Large intestine (tissue), 3 donors: ENCODE results near the gene CFAP57. TPM values are rescaled to one million over a fixed set of nuclear protein-coding genes. Genes with fewer than 3 reads are reported as not detected.

Experiments used
- DNase-seq, 2 donors: peaks; one replicate each; pipeline versions ENCODE4 v3.0.0 to v3.0.0-alpha.2; 2013
- H3K27ac ChIP-seq: one replicate; pipeline ENCODE4 v1.5.1; 2013; ENCODE audit warnings: low read length
- H3K27me3 ChIP-seq: 2 replicates; pipeline ENCODE4 v1.6.1; 2013; ENCODE audit warnings: low read length; ENCODE audit not compliant: control insufficient read depth, insufficient read depth
- H3K36me3 ChIP-seq: 2 replicates; pipeline ENCODE4 v1.6.1; 2013; ENCODE audit warnings: low read length; ENCODE audit not compliant: control insufficient read depth, insufficient read depth
- H3K4me1 ChIP-seq: one replicate; pipeline ENCODE4 v1.6.1; 2013; ENCODE audit warnings: low read length; ENCODE audit not compliant: control insufficient read depth, insufficient read depth
- H3K4me3 ChIP-seq: one replicate; pipeline ENCODE4 v1.5.1; 2013; ENCODE audit warnings: low read length
- H3K9me3 ChIP-seq: one replicate; pipeline ENCODE4 v1.6.1; 2013; ENCODE audit warnings: mild to moderate bottlenecking, low read depth, low read length, moderate library complexity; ENCODE audit not compliant: control insufficient read depth
- WGBS: methylation state at CpG from one replicate; pipeline ENCODE4 v1.1.5; 2013; ENCODE audit warnings: low lambda C conversion rate; ENCODE audit not compliant: insufficient coverage; 5-methylcytosine and 5-hydroxymethylcytosine counted together
- polyA plus RNA-seq: library from polyadenylated mRNA; unstranded; fragments of 120-200 nt; gene quantifications from one replicate; pipeline ENCODE4 v1.2.1, GENCODE V29; 2013

The CFAP57 gene
- polyA plus RNA-seq, 1 donor, result 0.25 TPM

- DNase-seq, result no peak
- no peaks in the 10 kb centered on the region for H3K9me3 ChIP-seq
- H3K27ac ChIP-seq, result no peak overlapping the region
- no peak overlapping the region for H3K4me3 ChIP-seq
- no CpG with 5 or more reads among the region's 3 CpGs for WGBS
- no peaks in the 10 kb centered on the region for H3K36me3 ChIP-seq
- H3K4me1 ChIP-seq, result peaks cover 3% of the 10 kb centered on the region
- H3K27me3 ChIP-seq, result no peaks in the 10 kb centered on the region
Measured at GRCh38 chr1:43225168-43225567, 53.0 kb downstream of the CFAP57 start.

DNA sequence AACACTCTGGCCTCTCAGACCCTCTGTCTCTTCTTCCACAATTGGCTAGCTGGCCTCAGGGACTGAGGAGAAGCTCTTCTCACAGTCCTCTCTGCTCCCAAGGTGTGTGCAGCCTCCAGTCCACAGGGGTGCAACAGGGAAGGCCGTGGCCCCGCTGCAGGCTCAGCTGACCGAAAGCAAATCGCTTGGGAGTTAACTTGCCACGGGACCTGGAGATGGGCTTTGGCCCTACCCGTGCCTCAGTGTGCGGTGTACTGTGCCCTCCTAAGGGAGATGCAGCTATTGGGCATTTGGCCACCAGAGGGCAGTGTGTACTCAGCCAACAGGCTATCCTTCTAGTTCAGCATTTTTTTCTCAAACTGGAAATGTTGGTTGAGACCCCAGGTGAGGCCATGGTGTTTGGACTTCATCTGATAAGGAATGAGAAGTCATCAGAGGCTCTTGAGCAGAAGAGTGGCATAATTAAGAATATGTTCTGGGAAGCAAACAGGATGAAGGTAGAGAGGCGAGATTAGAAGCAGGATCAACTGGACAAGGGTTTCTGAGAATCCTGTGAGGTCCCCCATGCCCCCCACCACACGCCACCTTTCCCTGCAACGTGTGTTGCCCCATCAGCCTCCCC, 55.1 kb downstream of the CFAP57 start:
- whole genome bisulfite sequencing, result 60% methylated on average over 1 of the region's 10 CpGs
- Histone ChIP-seq H3K4me1 (peaks cover 3% of the 10 kb centered on the region), H3K36me3 (no peaks in the 10 kb centered on the region), H3K27me3 (no peaks in the 10 kb centered on the region), H3K9me3 (no peaks in the 10 kb centered on the region), H3K27ac (no peak overlapping the region), H3K4me3 (no peak overlapping the region)
- DNase-seq, result peak; percentile 70 to 72

GRCh38 chr1:43229826-43230780, 58.0 kb downstream of the CFAP57 start:
- H3K36me3 ChIP-seq, result no peaks in the 10 kb centered on the region
- DNase-seq, result no peak
- H3K4me1 ChIP-seq, result peaks cover 3% of the 10 kb centered on the region
- no peaks in the 10 kb centered on the region for H3K27me3 ChIP-seq
- no peak overlapping the region for H3K4me3 ChIP-seq
- no peak overlapping the region for H3K27ac ChIP-seq
- no peaks in the 10 kb centered on the region for H3K9me3 ChIP-seq
- WGBS, result 80% methylated on average over 1 of the region's 6 CpGs

- H3K9me3 ChIP-seq, result no peaks in the 10 kb centered on the region
- H3K4me3 ChIP-seq, result no peak overlapping the region
- peaks cover 3% of the 10 kb centered on the region for H3K4me1 ChIP-seq
- H3K27me3 ChIP-seq, result no peaks in the 10 kb centered on the region
- no peak for DNase-seq
- H3K36me3 ChIP-seq, result no peaks in the 10 kb centered on the region
- H3K27ac ChIP-seq, result no peak overlapping the region
- WGBS, result no CpG with 5 or more reads among the region's 4 CpGs
Measured at GRCh38 chr1:43232074-43232473, 59.9 kb downstream of the CFAP57 start.

DNA sequence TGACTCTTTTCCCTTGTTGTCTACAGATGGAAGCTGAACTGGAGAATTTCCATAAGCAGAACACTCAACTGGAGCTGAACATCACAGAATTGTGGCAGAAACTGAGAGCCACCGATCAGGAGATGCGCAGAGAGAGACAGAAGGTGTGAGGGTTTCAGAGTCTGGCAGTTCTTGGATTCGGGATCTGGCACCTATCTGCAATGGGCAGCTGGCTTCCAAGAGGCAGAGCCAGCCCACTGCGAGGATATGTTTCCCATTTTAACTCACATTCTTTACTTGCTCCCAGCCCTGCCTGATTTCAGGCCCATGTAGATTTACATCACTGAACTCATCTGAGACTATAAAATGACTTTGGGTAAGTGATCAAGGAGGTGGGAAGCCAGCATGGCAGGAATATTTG, 60.4 kb downstream of the CFAP57 start:
- Histone ChIP-seq H3K4me3 (no peak overlapping the region), H3K9me3 (no peaks in the 10 kb centered on the region), H3K4me1 (peaks cover 2% of the 10 kb centered on the region), H3K36me3 (no peaks in the 10 kb centered on the region), H3K27me3 (no peaks in the 10 kb centered on the region), H3K27ac (no peak overlapping the region)
- DNase-seq, result no peak
- WGBS, result 90% methylated on average over 2 of the region's 4 CpGs

- no peak overlapping the region for H3K4me3 ChIP-seq
- no peak overlapping the region for H3K27ac ChIP-seq
- no peaks in the 10 kb centered on the region for H3K27me3 ChIP-seq
- peaks cover 5% of the 10 kb centered on the region for H3K4me1 ChIP-seq
- no CpG with 5 or more reads among the region's 5 CpGs for WGBS
- no peak for DNase-seq
- H3K36me3 ChIP-seq, result no peaks in the 10 kb centered on the region
- H3K9me3 ChIP-seq, result no peaks in the 10 kb centered on the region
Measured at GRCh38 chr1:43233631-43234030, 61.5 kb downstream of the CFAP57 start.

DNA sequence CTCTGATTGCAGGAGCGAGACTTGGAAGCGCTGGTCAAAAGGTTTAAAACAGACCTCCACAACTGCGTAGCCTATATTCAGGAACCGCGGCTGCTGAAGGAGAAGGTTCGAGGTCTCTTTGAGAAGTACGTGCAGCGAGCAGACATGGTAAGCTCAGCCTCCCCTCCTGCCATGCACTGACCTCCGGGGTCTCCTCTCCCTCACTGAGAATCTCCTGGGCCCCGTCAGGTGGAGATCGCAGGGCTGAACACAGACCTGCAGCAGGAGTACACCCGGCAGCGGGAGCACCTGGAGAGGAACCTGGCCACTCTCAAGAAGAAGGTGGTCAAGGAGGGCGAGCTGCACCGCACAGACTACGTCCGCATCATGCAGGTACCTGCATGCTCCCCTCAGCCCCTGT, 62.1 kb downstream of the CFAP57 start:
- no peak for DNase-seq
- Histone ChIP-seq H3K9me3 (no peaks in the 10 kb centered on the region), H3K36me3 (no peaks in the 10 kb centered on the region), H3K27me3 (no peaks in the 10 kb centered on the region), H3K4me3 (no peak overlapping the region), H3K27ac (no peak overlapping the region), H3K4me1 (peaks cover 5% of the 10 kb centered on the region)
- no CpG with 5 or more reads among the region's 17 CpGs for WGBS

GRCh38 chr1:43235040-43235439, 62.9 kb downstream of the CFAP57 start:
- no peak overlapping the region for H3K4me3 ChIP-seq
- no peaks in the 10 kb centered on the region for H3K36me3 ChIP-seq
- no peak for DNase-seq
- no peaks in the 10 kb centered on the region for H3K27me3 ChIP-seq
- WGBS, result 89% methylated on average over 1 of the region's 8 CpGs
- H3K27ac ChIP-seq, result no peak overlapping the region
- H3K9me3 ChIP-seq, result no peaks in the 10 kb centered on the region
- H3K4me1 ChIP-seq, result peaks cover 5% of the 10 kb centered on the region

DNA sequence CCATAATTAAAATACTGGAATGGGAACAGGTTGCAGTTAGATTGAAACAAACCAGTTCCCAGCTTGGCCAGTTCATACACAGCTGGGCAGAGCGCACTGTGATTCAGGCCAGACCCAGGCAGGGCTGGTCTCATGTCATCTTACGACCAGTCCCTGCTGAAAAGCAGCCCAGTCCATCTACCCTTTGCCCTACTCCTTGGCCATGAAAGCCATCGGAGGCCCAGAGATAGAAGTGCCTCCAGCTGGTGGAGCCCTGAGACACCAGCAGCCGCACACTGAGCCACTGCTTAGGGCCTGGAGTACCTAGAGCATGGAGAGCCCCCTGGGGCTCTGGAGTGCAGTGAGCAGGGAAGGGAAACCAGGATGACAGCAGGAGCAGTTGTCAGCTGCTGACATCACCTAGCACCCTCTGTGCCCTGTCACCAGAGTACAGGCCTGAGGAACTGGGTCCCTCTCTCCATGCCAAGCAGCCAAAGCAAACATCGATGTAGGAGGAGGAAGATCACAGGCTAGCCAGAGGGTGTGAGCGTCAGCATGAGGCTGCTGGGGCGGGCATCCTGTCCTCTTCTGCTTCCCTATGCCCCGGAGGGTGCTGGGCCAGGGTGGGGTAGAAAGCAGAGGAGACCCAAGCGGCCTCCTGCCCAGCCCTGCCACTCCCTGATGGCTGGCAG, 63.5 kb downstream of the CFAP57 start:
- DNase-seq, result no peak
- no CpG with 5 or more reads among the region's 9 CpGs for WGBS
- Histone ChIP-seq H3K4me1 (peaks cover 5% of the 10 kb centered on the region), H3K4me3 (no peak overlapping the region), H3K27me3 (no peaks in the 10 kb centered on the region), H3K9me3 (no peaks in the 10 kb centered on the region), H3K36me3 (no peaks in the 10 kb centered on the region), H3K27ac (no peak overlapping the region)

GRCh38 chr1:43237121-43237520, 65.0 kb downstream of the CFAP57 start:
- no peak overlapping the region for H3K27ac ChIP-seq
- H3K4me1 ChIP-seq, result peaks cover 5% of the 10 kb centered on the region
- WGBS, result no CpG with 5 or more reads among the region's 1 CpG

More at GRCh38 chr1:43237121-43237520, 65.0 kb downstream of the CFAP57 start:
- Histone ChIP-seq H3K4me3 (no peak overlapping the region), H3K9me3 (no peaks in the 10 kb centered on the region), H3K36me3 (no peaks in the 10 kb centered on the region), H3K27me3 (no peaks in the 10 kb centered on the region)
- no peak for DNase-seq
